HepG2 (cell line): ENCODE measurements around the gene DTNB. TPM values are rescaled to one million over a fixed set of nuclear protein-coding genes. Genes with fewer than 3 reads are reported as not detected.

ENCODE experiments used
- ARNT ChIP-seq: fragments of 450-650 bp; IDR thresholded peaks from 2 replicates; pipeline ENCODE4 v1.6.1; 2017
- CEBPG ChIP-seq: IDR thresholded peaks from 2 replicates; pipeline ENCODE4 v1.6.1; 2016
- FOXJ3 ChIP-seq: sonication (generic); formaldehyde crosslinking; IDR thresholded peaks from 2 replicates; pipeline ENCODE4 v1.4.0; 2020; ENCODE audit warnings: missing genetic modification reagents, mild to moderate bottlenecking, borderline replicate concordance
- HMGA1 ChIP-seq: sonication (generic); formaldehyde crosslinking; conservative IDR thresholded peaks from 2 replicates; pipeline ENCODE4 v1.4.0; 2020; ENCODE audit warnings: missing genetic modification reagents
- HOXA7 ChIP-seq: sonication (generic); formaldehyde crosslinking; IDR thresholded peaks from 2 replicates; pipeline ENCODE4 v1.8.1; 2022; ENCODE audit warnings: mild to moderate bottlenecking, missing genetic modification reagents, moderate library complexity
- SRSF1 ChIP-seq: fragments of 200-400 bp; formaldehyde crosslinking; optimal IDR thresholded peaks from 2 replicates; pipeline ENCODE3; 2017; ENCODE audit warnings: mild to moderate bottlenecking, low read depth, low read length, moderate library complexity
- TMF1 ChIP-seq: sonication (generic); formaldehyde crosslinking; IDR thresholded peaks from 2 replicates; pipeline ENCODE4 v1.8.1; 2022; ENCODE audit warnings: low read depth, missing genetic modification reagents
- ZFP37 ChIP-seq: sonication (generic); formaldehyde crosslinking; IDR thresholded peaks from 2 replicates; pipeline ENCODE4 v1.4.0; 2020; ENCODE audit warnings: missing genetic modification reagents, borderline replicate concordance
- ZNF160 ChIP-seq: sonication (generic); formaldehyde crosslinking; IDR thresholded peaks from 2 replicates; pipeline ENCODE4 v1.8.0; 2022; ENCODE audit warnings: mild to moderate bottlenecking, inconsistent platforms, missing genetic modification reagents
- ZNF235 ChIP-seq: sonication (generic); formaldehyde crosslinking; IDR thresholded peaks from 2 replicates; pipeline ENCODE4 v1.8.1; 2023; ENCODE audit warnings: mild to moderate bottlenecking, missing genetic modification reagents, borderline replicate concordance
- ZNF260 ChIP-seq: sonication (generic); formaldehyde crosslinking; IDR thresholded peaks from 2 replicates; pipeline ENCODE4 v1.4.0; 2020; ENCODE audit warnings: missing genetic modification reagents, low read depth, mild to moderate bottlenecking, borderline replicate concordance
- ZNF577 ChIP-seq: sonication (generic); formaldehyde crosslinking; IDR thresholded peaks from 2 replicates; pipeline ENCODE4 v1.4.0; 2020; ENCODE audit warnings: mild to moderate bottlenecking, low read depth, missing genetic modification reagents, borderline replicate concordance
- ZNF720 ChIP-seq: sonication (generic); formaldehyde crosslinking; IDR thresholded peaks from 2 replicates; pipeline ENCODE4 v1.4.0; 2020; ENCODE audit warnings: missing genetic modification reagents
- polyA plus RNA-seq, 8 experiments: library from polyadenylated mRNA; depleted of rRNA in 3 of 8; stranded (reverse) in 7 of 8; unstranded in 1 of 8; fragments of >200 nt; fragmentation: Illumina TruSeq in 4 of 8; extraction: Trizol in 4 of 8; gene quantifications; 2 replicates each; pipeline versions ENCODE4 v1.2.1 to v1.2.3, GENCODE V29; 2011 to 2016; ENCODE audit warnings: low read depth in 4 of 8, missing spikeins in 1 of 8, mixed read lengths in 1 of 8; ENCODE audit not compliant: insufficient read depth in 1 of 8
- total RNA-seq, 5 experiments: library from RNA; depleted of rRNA; stranded (reverse); fragments of >200 nt; fragmentation: Illumina TruSeq; extraction: Trizol; gene quantifications; 2 replicates each; pipeline ENCODE4 v1.2.3, GENCODE V29; 2016; ENCODE audit warnings: low read depth in 1 of 5
- TF ChIP-seq, protein P1 (sequence below): sonication (generic); formaldehyde crosslinking; IDR thresholded peaks from 2 replicates; pipeline ENCODE4 v1.5.0; 2020; ENCODE audit warnings: mild to moderate bottlenecking, missing genetic modification reagents
- TF ChIP-seq, protein P2 (sequence below): sonication (generic); formaldehyde crosslinking; IDR thresholded peaks from 2 replicates; pipeline ENCODE4 v1.8.0; 2022; ENCODE audit warnings: mild to moderate bottlenecking, missing genetic modification reagents, moderate library complexity
- TF ChIP-seq, protein P3 (sequence below): IDR thresholded peaks from 2 replicates; pipeline ENCODE4 v1.6.1; 2016
- TF ChIP-seq, protein P4 (sequence below): sonication (generic); formaldehyde crosslinking; IDR thresholded peaks from 2 replicates; pipeline ENCODE4 v1.5.0; 2020; ENCODE audit warnings: missing genetic modification reagents
- TF ChIP-seq, protein P5 (sequence below): sonication (generic); formaldehyde crosslinking; IDR thresholded peaks from 2 replicates; pipeline ENCODE4 v1.5.0; 2020; ENCODE audit warnings: mild to moderate bottlenecking, missing genetic modification reagents
- TF ChIP-seq, protein P6 (sequence below): sonication (generic); formaldehyde crosslinking; conservative IDR thresholded peaks from 2 replicates; pipeline ENCODE4 v1.4.0; 2020; ENCODE audit warnings: missing genetic modification reagents

Gene DTNB
- total and polyA plus RNA-seq, 2 of the 13 experiments (the other 11 are each of a cell fraction or from before 2014, with no cell fraction given), result 14.4 to 23.9 TPM

DNA sequence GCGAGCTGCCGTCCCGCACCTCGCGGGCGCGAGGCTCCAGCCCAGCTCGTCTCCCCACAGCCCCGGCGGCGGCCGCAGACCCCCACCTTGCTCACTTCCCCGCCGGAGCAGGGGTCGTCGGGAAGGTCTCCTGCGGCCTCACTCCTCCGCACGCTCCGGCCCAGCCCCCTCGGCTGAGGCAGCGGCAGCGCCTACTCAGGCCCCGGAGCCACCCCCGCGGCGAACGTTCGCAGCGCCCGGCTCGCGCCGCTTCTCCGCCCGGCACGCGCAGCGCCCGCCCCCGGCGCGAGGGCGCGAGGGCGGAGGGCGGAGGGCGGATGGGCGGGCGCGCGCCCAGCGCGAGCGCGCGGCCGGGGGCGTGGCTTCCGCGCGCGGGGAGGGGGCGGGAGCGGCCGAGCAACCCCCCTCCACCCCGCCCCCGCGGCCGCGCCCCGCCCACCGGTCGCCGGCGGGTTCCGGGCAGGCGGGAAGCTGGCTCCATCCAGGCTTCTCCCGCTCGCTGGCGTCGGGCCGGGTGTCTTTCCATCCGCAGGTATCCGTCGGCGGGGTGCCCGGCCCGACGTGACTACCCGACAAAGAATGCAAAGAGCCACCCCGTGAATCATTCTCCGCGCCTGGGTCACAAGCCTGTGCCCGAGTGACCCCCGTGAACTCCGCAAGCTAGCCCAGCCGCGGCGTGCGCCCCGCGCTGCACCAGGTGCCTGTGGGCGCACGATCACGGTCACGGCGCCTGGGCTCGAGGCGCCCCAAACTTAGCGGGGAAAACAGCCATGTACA is at the start of gene DTNB (continued):
- TF ChIP-seq, protein P1, sequence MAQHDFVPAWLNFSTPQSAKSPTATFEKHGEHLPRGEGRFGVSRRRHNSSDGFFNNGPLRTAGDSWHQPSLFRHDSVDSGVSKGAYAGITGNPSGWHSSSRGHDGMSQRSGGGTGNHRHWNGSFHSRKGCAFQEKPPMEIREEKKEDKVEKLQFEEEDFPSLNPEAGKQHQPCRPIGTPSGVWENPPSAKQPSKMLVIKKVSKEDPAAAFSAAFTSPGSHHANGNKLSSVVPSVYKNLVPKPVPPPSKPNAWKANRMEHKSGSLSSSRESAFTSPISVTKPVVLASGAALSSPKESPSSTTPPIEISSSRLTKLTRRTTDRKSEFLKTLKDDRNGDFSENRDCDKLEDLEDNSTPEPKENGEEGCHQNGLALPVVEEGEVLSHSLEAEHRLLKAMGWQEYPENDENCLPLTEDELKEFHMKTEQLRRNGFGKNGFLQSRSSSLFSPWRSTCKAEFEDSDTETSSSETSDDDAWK (CRISPR knock-in tag), result no peak
- no peak for TF ChIP-seq ZNF720
- TF ChIP-seq TMF1, result no peak; the same call in none of the 2 replicates
- no peak for TF ChIP-seq HMGA1 (CRISPR knock-in tag)
- 0 out of 2 replicates have a peak, but pooled peaks have one; percentile 62 for TF ChIP-seq ZNF260
- TF ChIP-seq ARNT, result no peak
- no peak for TF ChIP-seq ZNF577 (CRISPR knock-in tag)
- no peak for TF ChIP-seq ZFP37 (CRISPR knock-in tag)
- TF ChIP-seq, protein P2, sequence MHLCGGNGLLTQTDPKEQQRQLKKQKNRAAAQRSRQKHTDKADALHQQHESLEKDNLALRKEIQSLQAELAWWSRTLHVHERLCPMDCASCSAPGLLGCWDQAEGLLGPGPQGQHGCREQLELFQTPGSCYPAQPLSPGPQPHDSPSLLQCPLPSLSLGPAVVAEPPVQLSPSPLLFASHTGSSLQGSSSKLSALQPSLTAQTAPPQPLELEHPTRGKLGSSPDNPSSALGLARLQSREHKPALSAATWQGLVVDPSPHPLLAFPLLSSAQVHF (CRISPR knock-in tag), result peak; percentile 69; the same call in 1 of the 2 replicates
- TF ChIP-seq SRSF1, result no peak
- TF ChIP-seq ZNF160, result no peak; the same call in 1 of the 2 replicates
- TF ChIP-seq, protein P3, sequence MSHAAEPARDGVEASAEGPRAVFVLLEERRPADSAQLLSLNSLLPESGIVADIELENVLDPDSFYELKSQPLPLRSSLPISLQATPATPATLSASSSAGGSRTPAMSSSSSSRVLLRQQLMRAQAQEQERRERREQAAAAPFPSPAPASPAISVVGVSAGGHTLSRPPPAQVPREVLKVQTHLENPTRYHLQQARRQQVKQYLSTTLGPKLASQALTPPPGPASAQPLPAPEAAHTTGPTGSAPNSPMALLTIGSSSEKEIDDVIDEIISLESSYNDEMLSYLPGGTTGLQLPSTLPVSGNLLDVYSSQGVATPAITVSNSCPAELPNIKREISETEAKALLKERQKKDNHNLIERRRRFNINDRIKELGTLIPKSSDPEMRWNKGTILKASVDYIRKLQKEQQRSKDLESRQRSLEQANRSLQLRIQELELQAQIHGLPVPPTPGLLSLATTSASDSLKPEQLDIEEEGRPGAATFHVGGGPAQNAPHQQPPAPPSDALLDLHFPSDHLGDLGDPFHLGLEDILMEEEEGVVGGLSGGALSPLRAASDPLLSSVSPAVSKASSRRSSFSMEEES (CRISPR knock-in tag), result no peak
- TF ChIP-seq FOXJ3 (CRISPR knock-in tag), result no peak
- TF ChIP-seq, protein P4, sequence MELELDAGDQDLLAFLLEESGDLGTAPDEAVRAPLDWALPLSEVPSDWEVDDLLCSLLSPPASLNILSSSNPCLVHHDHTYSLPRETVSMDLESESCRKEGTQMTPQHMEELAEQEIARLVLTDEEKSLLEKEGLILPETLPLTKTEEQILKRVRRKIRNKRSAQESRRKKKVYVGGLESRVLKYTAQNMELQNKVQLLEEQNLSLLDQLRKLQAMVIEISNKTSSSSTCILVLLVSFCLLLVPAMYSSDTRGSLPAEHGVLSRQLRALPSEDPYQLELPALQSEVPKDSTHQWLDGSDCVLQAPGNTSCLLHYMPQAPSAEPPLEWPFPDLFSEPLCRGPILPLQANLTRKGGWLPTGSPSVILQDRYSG (CRISPR knock-in tag), result no peak
- TF ChIP-seq, protein P5, sequence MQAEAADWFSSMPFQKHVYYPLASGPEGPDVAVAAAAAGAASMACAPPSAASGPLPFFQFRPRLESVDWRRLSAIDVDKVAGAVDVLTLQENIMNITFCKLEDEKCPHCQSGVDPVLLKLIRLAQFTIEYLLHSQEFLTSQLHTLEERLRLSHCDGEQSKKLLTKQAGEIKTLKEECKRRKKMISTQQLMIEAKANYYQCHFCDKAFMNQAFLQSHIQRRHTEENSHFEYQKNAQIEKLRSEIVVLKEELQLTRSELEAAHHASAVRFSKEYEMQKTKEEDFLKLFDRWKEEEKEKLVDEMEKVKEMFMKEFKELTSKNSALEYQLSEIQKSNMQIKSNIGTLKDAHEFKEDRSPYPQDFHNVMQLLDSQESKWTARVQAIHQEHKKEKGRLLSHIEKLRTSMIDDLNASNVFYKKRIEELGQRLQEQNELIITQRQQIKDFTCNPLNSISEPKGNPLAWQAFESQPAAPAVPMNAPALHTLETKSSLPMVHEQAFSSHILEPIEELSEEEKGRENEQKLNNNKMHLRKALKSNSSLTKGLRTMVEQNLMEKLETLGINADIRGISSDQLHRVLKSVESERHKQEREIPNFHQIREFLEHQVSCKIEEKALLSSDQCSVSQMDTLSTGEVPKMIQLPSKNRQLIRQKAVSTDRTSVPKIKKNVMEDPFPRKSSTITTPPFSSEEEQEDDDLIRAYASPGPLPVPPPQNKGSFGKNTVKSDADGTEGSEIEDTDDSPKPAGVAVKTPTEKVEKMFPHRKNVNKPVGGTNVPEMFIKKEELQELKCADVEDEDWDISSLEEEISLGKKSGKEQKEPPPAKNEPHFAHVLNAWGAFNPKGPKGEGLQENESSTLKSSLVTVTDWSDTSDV (CRISPR knock-in tag), result peak; percentile 56; the same call in 1 of the 2 replicates
- TF ChIP-seq ZNF235, result peak; percentile 2; the same call in 1 of the 2 replicates
- TF ChIP-seq HOXA7, result no peak
- no peak for TF ChIP-seq CEBPG (CRISPR knock-in tag)
- TF ChIP-seq, protein P6, sequence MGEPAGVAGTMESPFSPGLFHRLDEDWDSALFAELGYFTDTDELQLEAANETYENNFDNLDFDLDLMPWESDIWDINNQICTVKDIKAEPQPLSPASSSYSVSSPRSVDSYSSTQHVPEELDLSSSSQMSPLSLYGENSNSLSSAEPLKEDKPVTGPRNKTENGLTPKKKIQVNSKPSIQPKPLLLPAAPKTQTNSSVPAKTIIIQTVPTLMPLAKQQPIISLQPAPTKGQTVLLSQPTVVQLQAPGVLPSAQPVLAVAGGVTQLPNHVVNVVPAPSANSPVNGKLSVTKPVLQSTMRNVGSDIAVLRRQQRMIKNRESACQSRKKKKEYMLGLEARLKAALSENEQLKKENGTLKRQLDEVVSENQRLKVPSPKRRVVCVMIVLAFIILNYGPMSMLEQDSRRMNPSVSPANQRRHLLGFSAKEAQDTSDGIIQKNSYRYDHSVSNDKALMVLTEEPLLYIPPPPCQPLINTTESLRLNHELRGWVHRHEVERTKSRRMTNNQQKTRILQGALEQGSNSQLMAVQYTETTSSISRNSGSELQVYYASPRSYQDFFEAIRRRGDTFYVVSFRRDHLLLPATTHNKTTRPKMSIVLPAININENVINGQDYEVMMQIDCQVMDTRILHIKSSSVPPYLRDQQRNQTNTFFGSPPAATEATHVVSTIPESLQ, result no peak
